TTC549 (cell line): ENCODE data around the gene HSP90AB1.

Experiments
- FAIRE-seq: peaks from 2 replicates; lab custom pipeline; 2012; peaks lifted over from hg19 to GRCh38; lab: Jason Lieb, UNC

Gene HSP90AB1

DNA sequence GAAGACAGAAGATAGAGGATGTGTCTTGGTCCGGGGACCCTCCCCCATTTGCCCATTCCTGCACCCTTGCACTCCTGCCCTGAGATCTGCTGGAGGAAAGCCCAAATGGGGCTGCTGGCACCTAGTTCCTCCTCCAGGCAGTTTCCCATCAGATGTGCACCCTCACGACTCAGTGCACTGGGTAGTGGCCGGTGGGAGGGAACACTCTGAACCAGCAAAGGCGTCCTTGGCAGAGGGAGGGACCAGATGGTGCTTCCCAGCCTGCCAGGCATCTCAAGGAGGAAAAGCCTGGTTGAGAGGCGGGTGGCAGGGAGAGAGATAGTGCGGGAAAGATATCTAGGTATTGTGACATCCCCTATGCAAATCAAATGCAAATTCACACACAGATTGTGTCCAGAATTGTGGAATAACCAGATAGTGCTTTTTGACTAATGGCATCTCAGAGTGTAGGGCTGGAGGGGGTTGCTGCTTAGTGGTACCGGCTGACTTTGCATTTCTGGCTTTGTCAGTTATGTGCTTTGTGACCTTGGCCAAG, 42.9 kb downstream of the HSP90AB1 start:
- FAIRE-seq, result no peak

- FAIRE-seq, result no peak
Measured at GRCh38 chr6:44291841-44292240, 44.9 kb downstream of the HSP90AB1 start.

DNA sequence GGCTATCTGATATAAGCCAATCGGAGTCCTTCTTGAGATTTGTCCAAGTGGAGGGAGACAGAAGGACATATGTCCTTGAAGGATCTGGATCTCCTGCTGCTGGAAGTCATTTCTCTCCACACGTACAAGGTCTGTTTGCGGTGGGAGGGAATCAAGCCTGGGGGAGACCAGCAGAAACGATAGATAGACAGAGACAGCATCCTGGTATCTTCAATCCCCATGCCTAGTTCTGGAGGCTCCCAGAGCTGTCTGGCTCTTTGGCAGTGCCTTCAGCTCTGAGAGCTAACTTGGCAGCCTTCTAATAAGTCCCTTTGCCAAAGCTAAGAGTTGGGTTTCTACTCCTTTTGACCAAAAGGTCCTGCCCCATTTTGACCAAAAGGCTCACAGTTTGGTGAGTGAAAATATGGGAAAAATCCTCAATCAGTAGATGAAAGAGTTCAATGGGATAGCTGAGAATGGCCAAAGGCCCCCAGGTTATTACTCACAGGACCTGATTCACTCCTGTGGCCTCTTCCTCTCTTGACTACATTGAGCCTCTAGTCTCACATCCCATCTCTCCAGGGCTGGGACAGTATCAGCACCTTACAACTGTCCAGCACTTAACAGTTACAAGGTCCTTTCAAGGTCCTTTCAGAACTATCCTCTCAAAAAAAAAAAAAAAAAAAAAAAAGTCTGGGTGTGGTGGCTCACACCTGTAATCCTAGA, 45.9 kb downstream of the HSP90AB1 start:
- FAIRE-seq, result no peak

- FAIRE-seq, result no peak
Measured at GRCh38 chr6:44294832-44295791, 48.2 kb downstream of the HSP90AB1 start.

DNA sequence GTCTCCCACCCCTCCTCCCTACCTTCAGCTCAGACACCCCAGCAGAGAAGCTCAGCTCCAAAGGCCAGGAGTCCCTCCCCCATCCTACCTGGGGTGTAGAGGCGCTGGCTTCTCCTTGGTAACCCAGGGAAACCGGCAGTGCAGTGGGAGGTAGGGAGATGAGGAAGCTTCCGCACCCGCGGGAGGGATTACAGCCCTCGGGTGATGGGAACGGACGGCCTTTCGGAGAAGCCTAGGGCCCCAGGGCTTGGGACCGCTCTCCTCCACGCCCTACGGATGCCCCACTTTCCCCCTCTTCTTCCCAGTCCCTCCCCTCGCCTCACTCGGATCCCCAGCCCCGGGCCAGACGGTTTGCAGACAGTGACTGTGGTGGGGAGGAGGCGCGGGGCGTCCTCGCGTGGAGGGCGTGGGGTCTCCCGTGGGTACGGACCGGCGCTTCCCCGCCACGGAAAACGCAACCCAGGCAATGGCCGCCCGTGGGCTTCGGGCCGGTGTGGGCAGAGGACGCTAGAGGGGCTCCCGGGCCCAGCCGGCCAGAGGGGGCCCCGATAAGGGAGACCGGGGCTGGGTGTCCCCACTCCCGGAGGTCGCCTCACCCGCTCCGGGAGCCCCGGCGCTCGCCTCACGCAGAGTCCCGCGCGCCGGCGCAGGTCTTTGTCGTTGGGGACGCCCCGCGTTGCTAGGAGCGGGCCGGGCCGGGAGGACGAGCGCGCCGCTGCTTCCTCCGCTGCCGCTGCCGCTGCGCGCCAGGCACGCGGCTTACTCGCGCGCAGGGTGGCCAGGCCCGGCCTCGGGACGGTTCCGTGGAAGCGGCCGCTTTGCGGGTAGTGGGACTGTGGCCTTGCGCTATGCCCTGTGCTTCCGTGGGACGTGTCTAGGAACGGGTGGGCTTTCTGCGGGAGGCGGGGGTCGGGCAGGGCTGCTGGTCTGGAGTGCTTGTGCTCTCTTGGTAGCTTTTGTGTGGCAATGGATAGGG, 50.5 kb downstream of the HSP90AB1 start:
- FAIRE-seq, result no peak

DNA sequence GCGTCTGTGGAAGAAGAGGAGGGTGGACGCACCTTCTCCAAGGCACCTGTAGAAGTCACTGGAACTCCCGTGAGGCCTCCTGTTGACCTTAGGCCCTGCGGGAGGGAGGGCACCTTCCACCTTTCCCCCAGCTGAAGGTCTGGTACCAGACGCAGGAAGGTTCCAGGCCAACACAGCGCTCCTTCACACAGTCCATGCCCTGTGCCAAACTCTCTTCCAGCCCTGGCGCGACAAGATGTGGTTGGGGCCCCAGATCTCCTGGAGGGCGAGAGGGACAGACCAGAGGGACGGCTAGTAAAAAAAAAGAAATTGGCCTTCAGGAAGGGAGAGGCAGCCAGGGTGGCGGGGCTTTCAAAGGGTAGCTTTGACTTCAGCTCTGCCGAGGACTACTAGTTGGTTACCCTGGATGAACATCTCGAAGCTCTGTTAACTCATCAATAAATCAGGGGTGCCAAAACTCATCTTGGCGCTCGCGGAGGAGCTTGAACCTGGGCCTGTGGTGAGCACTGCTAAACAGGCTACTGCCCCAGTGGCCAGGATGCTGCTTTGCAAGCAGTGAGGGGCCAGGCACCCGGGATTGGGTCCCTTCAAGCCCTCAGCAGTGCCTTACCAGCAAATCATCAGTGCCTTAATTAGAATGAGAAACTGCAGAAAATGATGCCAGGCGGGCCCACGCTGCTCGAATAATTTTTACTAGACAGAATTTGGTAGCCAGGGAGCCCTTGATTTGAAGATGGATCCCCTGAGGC, 51.3 kb downstream of the HSP90AB1 start:
- FAIRE-seq, result no peak

- no peak for FAIRE-seq
Measured at GRCh38 chr6:44298864-44299263, 52.0 kb downstream of the HSP90AB1 start.

DNA sequence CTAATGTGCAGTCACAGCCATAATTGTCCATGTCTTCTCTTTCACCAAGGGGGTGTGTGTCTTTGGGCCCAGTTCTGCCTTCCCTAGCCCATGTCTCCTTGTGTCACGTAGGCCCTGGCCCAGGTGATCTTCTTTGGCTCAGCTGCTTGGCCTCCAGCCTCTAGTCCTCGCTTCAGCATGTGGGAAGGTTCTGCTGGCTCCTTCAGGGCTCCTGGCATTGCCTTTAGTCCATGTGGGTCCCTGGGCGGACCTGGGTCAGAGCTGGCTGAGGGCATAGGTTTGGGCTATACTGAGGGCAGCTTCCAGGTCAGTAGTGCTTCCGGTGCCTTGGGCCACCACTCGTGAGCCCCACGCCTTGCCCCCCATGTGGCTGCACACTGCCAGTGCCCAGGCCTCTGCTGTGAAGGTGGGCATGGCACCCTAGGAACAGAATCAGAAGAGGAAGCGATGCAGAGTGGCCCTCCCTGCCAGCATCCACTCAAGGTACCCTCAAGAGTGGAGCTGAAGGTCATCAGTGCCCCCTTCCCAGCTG, 53.5 kb downstream of the HSP90AB1 start:
- no peak for FAIRE-seq

- FAIRE-seq, result no peak
Measured at GRCh38 chr6:44301106-44301505, 54.2 kb downstream of the HSP90AB1 start.

DNA sequence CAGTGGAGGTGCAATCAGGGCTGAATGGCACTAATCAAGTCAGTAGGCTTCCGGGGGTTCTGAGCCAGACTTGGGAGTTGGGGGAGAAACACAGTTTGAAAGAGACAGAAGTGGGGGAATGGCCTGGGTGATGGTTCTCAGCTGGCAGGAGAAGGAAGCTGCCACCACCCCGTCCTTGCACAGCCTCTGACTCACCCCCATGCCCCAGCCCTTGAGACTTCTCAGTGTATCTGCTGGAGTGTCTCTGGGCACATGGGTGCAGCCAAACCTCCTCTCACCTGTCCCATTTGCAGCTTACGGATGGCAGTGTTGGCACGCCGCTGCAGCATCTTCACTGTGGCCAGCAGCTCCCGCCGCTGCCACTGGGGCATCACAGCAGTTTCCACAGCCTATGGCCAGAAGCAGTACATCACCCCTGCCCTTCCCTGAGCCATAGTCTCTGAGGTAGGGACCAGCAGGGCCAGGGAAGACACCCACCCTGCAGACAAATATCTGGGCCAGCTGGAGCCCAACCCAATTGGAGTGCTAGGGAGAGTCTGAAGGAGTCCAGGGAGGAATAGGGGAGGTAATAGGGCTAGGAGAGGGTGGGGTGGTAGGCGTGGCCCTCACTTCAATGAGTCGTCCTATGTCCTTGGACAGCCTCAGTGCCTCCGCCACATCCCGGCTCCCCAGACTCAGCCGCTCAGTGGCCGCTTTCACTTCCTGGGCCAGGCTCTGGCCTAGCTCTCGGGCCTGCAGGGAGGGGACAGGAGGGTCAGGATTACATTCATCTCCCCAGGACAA, 55.1 kb downstream of the HSP90AB1 start:
- no peak for FAIRE-seq

- FAIRE-seq, result no peak
Measured at GRCh38 chr6:44302856-44303255, 56.0 kb downstream of the HSP90AB1 start.
